HG03565 (cell line): ENCODE data around the gene TDP1.
A peak's percentile ranks its signal among the peaks of the same experiment; 100 is the strongest.

Experiments
- ATAC-seq: cut with Tn5 transposase; IDR thresholded peaks from one replicate; pipeline ENCODE4 v1.9.1; 2021; ENCODE audit warnings: mild to moderate bottlenecking, moderate library complexity; ENCODE audit not compliant: unreplicated experiment

TDP1 gene

DNA sequence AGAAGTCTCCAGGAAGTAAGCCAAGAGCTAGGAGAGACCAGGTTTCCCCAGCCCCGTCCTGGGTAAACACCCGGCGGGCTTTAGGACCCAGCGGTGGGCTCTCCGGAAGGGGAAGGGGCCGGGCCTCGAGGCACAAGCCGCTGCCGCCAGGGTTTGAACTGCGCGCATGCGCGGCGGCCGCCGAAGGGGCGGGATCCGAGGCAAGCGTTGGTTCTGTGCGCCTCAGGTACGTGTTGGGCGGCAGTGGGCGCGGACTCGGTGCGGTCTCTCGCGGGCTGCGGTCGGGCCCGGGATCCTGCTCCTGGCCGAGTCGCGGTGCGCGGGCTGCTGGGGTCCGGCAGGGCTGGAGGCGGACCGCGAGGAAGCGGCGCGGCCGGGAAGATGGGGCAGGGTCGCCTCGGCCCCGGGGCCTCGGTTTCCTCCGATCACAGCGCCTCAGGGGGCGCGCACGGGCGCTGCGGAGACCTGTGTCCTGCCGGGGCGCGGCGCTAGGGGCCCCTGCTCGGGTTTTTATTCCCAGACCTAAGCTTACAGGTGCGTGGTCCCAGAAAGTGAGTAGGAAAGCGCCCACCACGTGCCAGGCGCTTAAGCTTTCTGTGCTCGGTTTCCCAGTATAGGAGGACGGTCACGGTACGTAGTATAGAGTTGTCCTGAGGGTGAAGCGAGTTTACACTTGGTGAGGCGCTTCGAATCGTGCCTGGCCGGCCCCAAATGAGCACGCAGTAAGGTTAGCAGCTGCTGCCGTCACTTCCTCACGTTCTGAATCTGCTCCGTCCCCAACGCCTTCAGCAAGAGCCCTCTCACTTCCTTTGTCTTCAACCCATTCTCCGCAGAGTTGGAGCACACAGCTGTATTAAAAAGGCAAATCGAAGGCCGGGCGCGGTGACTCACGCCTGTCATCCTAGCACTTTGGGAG is at the start of gene TDP1:
TDP1 (plus strand) TSS at position 183 of the 916 bp plus-strand sequence. CDS start 7,188 bp downstream, outside the sequence.
- ATAC-seq, result peak; percentile 55

DNA sequence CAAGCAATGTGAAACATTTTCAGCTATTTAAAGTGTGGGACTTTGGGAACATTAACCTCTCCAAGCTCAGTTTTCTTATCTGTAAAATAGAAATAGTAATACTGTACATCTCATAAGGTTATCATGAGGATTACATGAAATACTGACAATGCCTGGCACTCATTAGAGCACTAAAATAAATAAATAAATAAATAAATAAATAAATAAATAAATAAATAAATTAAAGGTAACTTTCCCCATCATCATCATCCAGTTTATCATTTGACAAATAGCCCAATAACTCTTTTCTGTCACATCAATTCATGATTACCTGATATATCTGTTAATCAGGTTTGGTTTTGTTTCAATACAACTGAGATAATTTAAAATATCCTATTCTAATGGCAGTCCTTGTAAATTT is 49.7 kb upstream of the TDP1 start:
- ATAC-seq, result no peak

DNA sequence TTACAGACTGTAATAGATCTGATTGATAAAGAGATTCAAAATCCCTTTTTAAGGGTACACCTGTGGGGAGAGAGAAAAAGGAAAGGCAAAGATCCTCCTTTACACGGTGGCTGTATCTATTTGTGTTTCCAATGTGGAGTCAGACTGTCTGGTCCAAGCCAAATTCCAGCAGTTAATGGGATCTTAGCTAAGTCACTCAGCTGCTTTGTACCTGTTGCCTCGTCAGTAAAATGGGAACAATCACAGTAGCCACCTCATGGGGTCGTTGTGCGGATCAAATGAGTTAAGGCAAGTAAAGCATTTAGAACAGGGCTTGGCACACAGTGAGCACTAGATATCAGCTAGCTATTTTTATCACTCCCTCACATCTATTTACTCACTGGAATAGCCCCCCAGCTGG is 48.1 kb upstream of the TDP1 start:
- ATAC-seq, result no peak

DNA sequence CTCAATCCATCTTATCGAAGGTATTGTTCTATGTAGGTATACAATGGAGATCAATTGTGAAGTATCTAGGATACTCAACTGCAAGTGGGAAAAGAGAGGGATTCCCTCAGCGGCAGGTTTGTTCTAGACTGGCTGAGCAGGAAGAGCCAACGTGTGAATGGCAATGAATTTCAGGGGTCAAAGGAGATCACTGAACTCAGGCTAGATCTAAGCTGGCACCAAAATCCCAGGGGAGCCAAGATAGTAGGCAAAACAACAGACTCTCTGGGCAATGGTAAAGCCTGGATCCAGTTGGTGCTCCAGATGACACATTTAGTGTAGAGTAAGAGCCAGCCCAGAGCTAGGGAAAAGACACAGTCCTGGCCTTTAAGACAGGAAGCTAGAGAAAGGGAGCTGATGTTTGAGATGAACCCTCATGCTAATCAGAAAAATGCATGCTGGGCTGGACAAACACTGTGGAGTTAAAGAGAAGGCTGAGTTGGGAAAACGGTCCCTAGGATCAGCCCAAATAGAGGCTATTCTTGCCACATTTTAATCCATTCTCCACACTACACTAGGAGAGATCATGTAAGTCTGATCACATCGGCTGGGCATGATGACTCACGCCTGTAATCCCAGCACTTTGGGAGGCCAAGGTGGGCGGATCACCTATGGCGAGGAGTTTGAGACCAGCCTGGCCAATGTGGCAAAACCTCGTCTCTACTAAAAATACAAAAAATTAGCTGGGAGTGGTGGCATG is 46.8 kb upstream of the TDP1 start:
- ATAC-seq, result no peak

DNA sequence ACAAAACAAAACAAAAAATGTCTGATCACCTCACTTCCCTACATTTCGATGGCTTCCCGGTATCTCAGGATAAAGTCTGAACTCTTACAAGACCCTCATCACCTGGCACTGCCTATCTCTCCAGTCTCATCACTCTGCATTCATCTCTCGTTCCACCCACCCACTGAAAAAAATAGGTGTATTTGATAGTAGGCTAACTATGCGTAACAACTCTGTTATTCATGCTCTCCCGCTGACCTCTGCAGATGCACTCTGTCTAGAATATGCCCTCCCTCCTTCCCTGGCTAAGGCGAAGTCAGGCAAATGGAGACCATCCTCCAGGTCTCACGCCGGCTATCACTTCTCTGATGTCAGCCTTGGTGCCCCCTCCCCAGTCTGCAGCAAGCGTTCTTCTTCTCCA is 46.1 kb upstream of the TDP1 start:
- ATAC-seq, result no peak

DNA sequence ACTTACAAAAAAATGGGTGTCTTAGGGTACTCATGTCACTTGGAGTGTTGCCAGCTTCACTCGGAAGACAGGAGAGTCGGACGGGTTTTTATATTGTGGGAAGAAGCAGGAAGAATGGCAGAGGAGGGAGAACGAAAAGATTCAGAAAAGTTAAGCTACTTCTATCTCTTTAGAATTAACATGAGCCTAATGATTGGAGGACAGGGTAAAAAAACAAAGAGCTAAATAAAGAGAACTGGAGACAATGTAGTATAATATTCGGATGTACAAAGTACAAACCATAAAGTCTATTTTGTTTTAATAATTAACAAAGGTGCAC is 45.1 kb upstream of the TDP1 start:
- no peak for ATAC-seq

DNA sequence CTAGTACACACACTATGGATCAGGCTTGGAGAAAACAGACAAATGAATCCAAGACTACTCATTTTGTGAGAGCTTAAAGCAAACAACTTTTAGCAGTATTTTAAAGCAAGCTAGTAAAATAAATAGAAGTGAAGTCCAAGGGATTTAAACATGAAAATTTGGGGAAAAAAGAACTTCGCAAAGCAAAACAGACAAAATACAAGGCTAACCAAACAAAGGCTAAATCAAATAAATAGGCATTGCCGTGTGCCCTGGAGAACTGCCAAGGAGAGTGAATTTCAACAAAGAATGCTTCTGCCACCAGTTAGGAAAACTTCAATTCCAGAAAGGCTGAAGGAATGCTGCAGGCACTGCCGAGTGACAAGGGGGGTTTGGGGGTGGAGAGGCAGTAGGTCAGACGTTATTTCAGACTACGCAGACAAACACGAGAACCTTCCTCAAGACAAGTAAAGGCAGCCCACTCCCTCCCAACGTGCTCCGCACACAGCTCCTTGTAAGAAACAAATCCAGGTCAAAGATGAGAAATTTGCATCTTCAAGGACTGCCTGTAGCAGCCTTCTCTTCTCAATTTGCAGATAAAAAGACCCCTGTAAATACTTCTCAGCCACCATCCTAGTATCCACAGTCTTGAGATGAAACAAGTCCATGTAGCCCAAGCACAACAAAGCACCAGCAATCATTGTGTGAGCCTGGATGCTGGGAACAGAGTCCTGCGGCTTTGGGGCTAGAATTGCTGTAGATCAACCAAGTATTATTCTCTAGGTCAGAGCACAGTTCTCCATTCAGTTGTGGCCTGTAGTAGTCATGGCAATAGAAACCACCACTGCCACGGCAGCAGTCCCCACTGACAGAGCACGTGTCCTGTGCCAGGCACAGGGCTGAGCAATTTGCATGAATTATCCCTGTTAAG is 44.5 kb upstream of the TDP1 start:
- ATAC-seq, result no peak

DNA sequence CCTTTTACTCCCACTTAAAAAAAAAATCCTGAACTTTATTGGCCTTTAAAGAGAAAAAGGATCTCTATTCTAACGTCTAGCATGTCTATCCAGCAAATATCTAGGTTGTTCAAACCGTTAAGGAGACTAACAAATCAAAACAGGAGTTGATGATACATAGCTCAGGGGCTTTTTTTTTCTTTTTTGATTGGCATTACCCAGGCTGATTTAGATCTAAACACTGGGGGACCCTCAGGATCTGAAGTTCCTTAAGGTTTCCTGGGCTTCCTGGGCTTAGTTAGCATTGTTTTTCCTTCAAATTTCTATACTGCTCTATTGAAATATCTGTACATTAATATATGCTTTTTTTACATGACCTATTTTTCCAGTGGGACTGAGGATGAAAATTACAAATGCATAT is 43.5 kb upstream of the TDP1 start:
- no peak for ATAC-seq

DNA sequence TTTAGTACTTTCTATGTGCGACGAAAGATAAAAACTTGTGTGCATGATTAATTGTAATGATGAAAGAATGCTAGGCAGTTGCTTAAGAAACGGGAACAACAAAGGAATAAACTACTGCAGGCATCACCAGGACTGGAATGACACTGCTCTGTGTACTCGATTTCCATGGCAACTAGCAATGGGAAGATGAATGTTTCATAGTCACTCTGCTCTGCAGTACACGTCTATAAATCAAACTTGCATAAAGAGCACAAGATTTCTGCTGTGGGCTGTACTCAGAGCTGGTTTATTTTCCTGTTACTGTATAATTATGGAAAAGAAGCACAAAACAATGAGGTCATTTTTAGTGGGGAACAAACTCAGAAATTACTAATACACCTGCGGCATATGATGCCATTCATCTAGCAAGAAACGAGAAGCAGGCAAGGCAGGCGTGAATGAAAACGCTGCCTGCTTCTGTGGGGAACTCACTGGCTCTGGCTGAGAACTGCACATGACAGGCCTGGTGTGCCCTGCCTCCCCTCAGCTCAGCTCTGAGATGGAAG is 43.0 kb upstream of the TDP1 start:
- ATAC-seq, result no peak

DNA sequence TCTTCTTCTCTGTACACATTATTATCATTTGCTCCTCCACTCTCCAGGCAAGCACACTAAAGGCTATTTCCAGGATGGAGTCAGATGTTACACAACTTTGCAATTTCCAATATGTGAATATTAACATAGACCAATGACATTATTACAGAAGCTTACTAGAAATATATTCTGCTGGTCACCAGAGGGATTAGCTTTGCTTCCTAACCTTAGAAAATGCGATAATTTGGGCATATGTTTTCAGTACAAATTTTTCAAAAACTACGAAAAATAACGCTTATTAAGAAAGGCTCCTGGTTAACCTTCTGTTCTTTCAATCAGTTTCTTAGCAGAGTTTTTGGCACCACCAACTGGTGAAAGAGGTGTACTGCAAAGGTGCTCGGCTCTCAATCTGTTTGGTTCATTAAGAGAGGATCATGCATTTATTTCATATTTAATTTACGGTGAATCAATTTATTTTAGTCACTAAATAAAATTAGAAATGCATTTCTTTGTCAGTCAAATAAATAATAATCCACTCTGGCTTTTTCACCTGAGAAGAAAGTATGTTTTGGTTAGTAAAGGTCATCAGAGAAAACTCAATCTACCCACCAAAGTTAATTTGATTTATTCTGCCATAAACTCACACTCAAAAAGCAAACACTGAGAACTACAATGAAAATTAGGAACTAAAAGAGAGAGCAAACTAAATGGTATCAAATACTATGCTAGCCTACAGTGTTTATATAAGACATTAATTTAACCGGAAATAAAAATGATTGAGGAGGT is 40.4 kb upstream of the TDP1 start:
- peak; percentile 48 for ATAC-seq

DNA sequence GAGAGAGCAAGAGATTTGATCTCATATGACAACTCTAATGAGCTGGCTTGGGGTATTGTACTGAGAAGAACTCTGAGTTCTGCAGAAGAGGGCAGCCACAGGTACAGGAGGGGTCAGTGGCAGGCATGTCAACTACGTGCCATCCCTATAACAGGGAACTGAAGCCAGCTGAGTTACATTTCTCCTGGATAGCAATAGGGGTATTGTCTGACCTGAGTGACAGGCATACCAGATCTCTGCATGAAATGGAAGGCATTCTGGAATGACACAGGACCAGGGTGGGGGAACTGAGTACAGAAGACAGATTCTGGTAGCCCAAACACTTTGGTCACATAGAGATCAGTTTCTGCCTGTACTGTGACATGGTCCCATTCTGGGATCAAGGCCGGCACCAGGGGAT is 37.0 kb upstream of the TDP1 start:
- no peak for ATAC-seq

DNA sequence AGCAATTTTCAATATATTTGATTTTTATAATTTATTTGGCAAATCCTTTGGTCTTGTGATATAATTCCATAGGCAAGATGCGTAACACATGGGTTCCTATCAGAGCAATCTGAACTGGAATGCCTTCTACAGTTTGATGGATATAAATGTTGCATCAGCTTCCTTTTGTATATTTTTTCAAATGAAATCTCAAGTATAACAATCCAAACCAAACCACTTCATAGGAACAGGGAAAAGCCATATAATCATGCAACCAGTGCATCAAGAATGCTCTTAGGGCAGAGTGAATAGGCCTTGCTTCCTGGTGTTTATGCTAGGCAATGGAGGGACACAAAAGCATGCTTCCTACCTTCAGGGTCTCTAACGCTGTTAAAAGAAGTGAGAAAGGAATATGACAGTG is 35.7 kb upstream of the TDP1 start:
- ATAC-seq, result no peak

DNA sequence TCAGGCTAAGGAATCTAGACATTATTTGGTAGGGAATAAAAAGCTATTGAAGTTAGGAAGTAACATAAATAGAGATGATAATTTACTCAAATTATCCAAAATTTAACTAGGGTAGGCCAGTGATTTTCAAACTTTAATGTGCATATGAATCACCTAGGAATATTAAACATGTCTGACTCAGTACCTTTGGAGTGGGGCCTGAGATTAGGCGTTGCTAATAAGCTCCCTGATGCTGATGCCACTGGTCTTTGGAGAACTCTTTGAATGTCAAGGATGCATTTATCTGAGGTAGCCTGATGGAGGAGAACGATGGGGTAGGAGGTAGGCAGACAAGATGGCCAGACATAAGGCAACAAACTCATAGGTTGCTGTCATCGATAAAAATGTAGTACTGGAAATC is 34.4 kb upstream of the TDP1 start:
- ATAC-seq, result no peak

DNA sequence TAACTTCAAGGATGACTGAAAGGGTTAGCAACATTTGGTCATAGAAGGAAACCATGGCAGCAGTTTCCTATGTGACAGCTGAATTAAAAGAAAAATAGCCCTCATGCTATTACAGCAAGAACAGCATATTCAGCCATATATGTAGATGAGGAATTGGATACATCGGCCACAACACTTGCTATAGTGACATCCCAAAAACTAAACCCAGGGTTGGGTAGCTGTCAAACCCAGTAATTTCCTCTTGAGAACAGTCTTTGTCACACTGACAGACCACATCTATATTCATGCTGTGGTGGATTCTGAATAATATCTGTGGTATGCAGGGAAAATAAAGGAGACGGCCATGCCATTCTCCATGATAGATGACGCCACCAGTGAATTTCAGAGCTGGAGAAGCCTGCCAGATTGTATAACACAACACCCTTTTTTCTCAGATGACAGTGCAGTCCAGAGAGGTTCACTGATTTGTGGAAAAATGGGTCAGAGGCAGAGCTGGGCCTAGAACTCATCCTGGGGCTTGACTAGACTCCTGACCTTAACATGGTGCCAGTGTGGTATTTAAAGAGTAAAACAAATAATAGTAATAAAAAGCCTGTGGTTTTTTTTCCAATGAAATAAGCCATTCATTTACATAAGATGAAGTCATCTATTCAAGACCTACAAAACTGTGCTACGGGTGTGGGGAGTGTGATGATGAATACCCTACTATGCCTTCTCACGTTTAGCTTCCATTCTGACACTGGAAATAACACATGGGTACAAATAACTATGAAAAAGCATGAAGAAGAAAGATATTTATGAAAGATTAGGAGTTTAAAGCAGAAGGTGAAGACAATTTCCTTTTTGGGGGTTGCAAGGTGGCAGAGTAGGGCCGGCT is 33.5 kb upstream of the TDP1 start:
- ATAC-seq, result no peak

DNA sequence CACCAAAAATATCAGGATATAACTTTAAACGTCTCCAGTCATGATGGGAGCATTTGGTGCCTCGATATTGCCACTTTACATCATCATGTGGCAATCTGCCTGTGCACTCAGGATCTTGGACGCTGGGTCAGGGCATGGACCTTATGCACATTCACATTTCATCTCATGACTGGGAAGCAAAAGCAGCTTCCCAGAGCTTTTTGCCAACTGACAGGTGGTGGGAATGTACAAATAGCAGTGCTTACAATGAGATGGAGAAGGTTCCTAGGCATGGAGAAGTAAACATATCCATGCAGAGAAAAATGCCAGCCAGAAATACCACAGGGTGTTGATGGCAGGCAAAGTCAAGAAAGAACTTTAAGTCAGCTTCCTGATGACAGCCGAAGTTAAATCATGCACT is 31.5 kb upstream of the TDP1 start:
- ATAC-seq, result no peak

DNA sequence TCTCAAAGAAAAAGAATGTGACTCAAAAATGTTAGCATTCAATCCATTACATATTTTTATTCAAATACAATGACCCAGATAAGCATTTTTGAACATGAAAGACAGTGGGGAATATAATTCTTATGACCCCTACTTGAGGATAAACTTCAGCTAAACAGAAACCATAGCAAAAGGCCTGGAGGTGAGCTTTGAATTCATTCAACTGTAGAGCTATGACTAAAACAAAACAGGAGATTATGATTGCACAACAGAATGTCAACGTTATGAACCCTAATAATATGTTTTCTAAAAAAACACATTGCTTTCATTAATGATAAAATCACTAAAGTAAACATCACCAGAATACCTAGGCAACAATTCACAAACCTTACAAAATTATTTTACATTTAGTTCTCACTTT is 29.0 kb upstream of the TDP1 start:
- ATAC-seq, result no peak

DNA sequence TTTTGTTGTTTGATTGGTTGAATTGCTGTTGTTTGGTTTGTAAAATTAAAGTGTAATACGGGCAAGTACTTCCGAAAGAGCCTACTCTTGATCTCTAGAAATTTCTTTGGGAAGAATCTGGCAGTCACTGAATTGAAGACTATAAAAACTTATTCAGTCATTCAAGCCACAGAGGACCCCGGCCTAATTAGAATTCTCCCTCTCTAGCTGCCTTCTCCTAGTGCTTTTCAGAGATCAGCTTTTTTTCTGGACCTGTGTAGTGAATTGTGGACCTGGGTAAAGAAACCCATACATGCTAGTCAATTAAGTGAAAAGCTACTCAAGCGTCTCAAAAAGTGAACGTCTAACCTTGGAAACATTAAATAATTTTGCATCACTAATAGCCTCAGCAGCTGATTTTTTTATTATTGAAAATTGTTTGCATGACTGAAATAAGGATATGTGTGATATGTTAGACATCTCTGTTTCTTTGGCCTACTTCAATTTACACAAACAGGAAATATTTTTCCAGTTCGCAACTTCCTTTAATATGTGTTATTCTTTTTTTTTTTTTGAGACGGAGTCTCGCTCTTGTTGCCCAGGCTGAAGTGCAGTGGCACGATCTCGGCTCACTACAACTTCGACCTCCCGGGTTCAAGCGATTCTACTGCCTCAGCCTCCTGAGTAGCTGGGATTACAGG is 28.4 kb upstream of the TDP1 start:
- ATAC-seq, result no peak

DNA sequence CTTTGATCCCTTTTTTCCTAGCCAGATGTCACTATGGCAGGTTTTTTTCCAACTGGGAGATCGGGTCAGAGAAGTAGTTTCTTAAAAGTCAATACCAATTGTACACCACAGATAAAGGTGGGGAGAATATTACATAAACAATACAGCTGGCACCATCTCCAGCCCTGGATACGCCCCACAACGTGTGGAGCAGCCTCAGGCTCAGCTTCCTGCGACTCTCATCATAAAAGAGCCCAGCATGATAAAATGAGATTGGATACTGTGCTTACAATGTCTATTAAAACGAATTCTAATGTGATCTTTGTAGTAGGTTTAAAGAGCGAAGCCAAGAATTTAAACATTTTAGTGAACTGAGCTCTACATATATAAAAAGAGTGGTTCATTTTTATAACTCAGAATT is 22.7 kb upstream of the TDP1 start:
- ATAC-seq, result no peak

DNA sequence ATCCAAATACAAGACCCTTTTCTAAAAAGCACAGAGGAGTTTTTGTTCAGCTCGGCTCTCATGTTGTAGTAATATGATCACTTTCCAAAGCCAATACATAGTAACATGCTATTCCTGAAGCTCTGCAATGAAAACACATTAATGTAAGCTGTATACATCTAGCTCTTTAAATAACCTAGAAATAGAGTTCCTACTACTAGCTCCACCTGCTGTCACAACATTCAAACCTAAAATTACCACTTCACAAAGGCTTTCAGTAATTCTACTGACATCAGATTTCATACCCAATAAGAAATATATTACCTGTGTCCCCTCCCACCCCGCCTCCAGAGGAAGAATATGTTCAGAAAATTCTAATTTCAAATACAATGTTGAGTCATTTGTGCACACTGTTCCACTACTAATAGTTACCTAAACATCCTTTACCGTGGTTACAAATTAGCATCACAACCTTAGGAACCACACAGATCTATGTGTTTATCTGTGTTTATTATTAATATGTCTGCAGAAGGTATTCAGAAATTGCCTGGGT is 19.0 kb upstream of the TDP1 start:
- ATAC-seq, result no peak
